GM13976 (cell line): ENCODE measurements around the gene GPR37.

Experiments used
- DNase-seq: peaks from one replicate; pipeline ENCODE4 v3.0.0; 2012; ENCODE audit warnings: low spot score
- in situ Hi-C: fragments of 300-500 bp; cut with MboI; formaldehyde crosslinking; loops from one replicate; pipeline ENCODE4 v1.12.0; 2022; ENCODE audit warnings: low sequenced_read_pairs, mixed read lengths, inconsistent platforms; ENCODE audit not compliant: unreplicated experiment
- TF ChIP-seq, protein P1 (sequence below): IDR thresholded peaks from 2 replicates; pipeline ENCODE4 v1.5.1; 2012; ENCODE audit warnings: borderline replicate concordance, mild to moderate bottlenecking; ENCODE audit not compliant: insufficient read depth; ENCODE audit errors: extremely low read depth, missing control alignments, control extremely low read depth

Gene GPR37

GRCh38 chr7:124791426-124791825 lies 25.8 kb upstream of the GPR37 start:
- no peak for DNase-seq
- in situ Hi-C loops = loop anchor here (25.0 kb wide), 1 partner anchor 629 kb away; no protein-coding TSS in a partner anchor
- TF ChIP-seq, protein P1, sequence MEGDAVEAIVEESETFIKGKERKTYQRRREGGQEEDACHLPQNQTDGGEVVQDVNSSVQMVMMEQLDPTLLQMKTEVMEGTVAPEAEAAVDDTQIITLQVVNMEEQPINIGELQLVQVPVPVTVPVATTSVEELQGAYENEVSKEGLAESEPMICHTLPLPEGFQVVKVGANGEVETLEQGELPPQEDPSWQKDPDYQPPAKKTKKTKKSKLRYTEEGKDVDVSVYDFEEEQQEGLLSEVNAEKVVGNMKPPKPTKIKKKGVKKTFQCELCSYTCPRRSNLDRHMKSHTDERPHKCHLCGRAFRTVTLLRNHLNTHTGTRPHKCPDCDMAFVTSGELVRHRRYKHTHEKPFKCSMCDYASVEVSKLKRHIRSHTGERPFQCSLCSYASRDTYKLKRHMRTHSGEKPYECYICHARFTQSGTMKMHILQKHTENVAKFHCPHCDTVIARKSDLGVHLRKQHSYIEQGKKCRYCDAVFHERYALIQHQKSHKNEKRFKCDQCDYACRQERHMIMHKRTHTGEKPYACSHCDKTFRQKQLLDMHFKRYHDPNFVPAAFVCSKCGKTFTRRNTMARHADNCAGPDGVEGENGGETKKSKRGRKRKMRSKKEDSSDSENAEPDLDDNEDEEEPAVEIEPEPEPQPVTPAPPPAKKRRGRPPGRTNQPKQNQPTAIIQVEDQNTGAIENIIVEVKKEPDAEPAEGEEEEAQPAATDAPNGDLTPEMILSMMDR = no peak

DNA sequence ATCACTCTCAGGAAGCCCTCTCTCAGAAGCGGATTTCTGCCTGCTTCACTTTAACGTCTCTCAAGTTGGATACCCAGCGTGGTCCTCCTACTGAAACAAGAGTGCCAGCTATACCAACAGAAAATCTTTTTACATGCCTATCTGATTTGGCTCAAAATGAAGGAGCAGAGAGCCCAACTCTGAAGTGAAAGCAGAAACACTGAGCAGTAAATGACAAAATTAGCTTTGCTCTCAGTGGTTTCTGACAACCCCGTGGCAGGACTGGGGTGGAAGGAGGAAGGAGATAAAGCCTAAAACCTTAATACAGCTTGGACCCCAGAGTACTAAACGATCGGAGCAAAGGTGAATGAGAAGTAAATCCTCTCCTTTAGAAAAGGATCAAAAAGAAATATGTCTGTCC lies 25.1 kb upstream of the GPR37 start:
- DNase-seq = no peak
- TF ChIP-seq, protein P1 = no peak
- in situ Hi-C loops = loop anchor here (25.0 kb wide), 1 partner anchor 628 kb away; no protein-coding TSS in a partner anchor

- TF ChIP-seq, protein P1 = no peak
- DNase-seq = no peak
- in situ Hi-C loops = loop anchor here (25.0 kb wide), 1 partner anchor 624 kb away; no protein-coding TSS in a partner anchor
Observed at GRCh38 chr7:124785994-124786393, 20.4 kb upstream of the GPR37 start.

DNA sequence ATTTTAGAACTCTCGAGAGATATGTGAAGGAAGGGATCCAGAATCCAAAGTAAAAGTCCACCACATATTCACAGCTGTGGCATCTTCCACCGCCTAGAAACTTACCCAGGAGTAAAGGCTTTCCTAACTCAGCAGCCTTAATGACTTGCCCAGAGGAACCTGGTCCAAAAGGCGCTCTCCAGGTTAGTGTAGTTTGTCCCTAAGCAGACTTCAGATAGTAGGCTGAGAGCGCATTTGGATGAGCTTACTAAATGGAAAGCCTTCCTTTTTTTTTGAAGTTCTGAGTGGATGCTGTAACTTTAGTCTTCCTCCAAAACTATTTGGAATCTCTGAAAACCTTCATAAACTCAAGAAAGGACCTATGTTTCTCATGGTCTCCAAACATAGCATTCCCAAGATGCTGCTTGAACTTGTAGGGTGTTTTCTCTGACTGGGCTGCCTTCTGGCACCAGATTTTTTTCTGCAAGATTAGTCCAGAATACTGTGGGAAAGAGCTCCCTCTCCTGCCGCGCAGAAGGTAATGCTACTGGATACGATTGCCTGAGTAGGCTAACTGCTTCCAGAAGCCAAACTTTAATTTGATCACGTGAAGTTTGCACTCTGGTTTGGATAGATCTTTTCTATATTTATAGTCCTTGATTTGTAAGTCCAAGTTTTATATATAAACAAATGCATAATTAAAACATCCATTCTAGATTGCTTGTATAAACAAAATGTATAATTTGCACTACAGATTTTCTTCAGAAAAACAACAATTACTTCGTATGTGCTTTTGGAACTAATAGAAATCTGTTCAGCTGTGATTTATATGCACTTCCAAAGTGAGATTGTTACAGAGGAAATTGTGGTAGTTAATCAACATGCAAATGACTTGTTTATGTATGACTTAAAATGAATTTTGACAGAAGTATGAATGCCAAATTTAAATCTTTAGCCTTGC lies 19.6 kb upstream of the GPR37 start:
- in situ Hi-C loops = loop anchor here (25.0 kb wide), 1 partner anchor 623 kb away; no protein-coding TSS in a partner anchor
- TF ChIP-seq, protein P1 = peak; percentile 68
- DNase-seq = peak; percentile 54

DNA sequence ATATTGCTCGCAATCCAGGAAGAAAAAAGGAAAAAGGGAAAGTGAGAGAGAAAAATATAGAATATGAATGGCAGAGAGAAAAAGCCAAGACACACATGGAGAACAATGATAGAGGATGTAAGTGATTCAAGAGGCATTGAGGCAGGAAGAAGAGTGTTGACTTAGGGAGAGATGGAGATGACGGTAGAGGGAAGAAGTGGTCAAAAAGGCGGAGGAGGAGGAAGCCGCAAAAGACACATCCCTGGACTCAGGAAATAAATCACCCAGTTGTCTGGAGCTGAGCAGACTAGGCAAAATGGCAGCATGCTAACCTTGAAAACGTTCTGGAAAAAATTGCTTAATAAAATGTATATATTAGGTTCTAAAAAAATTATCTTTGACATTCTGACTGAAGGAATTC lies 17.7 kb upstream of the GPR37 start:
- no peak for DNase-seq
- TF ChIP-seq, protein P1 = no peak
- in situ Hi-C loops = loop anchor here (25.0 kb wide), 1 partner anchor 621 kb away; no protein-coding TSS in a partner anchor

DNA sequence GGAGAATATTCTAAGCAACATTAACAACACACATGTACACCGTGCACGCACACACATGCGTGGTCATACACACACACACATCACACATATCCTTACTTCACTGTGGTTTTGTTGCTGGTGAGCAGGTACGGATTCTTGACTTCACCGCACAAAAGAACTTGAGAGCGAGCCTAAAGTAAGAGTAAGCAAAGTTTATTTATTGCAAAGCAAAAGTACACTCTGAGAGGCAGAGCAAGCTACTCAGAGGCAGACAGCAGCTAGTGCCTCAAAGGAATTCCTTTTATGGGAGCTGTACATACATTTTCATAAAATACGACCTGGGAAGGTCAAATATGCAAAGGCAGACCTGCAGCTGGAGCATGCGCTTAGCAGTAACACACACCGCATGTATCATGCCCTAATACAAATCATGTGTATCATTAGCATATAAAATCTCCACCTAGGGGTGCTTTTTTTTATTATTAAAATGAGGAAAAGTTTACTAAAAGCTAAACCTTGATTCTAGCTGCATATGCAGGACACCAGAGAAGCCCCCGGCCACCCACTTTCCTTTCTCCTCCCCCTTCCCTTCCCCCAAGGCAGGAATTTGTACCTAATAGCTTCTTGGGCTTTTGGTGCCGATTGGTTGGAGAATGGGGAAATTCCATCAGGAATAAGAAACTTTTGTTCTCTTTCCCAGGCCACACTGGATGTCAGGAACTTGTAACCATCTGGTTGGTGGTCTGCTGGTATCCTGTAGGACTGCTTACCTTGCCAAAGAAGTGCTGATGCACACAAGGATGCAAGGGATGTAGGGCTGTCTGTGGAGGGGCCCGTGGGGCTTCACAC lies 16.5 kb upstream of the GPR37 start:
- TF ChIP-seq, protein P1 = no peak

More for the DNA sequence above, 16.5 kb upstream of the GPR37 start:
- DNase-seq = no peak
- in situ Hi-C loops = loop anchor here (25.0 kb wide), 1 partner anchor 620 kb away; no protein-coding TSS in a partner anchor
